GM23248 (cell line): ENCODE measurements around the gene AK5. TPM values are rescaled to one million over a fixed set of nuclear protein-coding genes. Genes with fewer than 3 reads are reported as not detected.
"Not testable (repeated sequence)": the region's sequence is repeated elsewhere in the genome, so short reads cannot be mapped to it uniquely, and the experiment has no call there.

ENCODE experiments used
- DNase-seq: peaks from one replicate; pipeline ENCODE4 v3.0.0-alpha.2; 2015
- H2AFZ ChIP-seq: fragments of 200-600 bp; sonication (generic); 2 replicates; pipeline ENCODE4 v1.6.1; 2016; ENCODE audit warnings: antibody characterized with exemption
- H3F3A ChIP-seq: fragments of 200-600 bp; sonication (generic); 2 replicates; pipeline ENCODE4 v1.6.1; 2016; ENCODE audit warnings: mild to moderate bottlenecking, antibody characterized with exemption, mixed run types; ENCODE audit not compliant: insufficient read depth
- H3K27ac ChIP-seq: fragments of 200-600 bp; sonication (generic); 2 replicates; pipeline ENCODE4 v1.5.1; 2016; ENCODE audit warnings: mild to moderate bottlenecking
- H3K27me3 ChIP-seq: fragments of 200-600 bp; sonication (generic); replicated peaks from 2 replicates; pipeline ENCODE4 v1.6.1; 2016; ENCODE audit warnings: mild to moderate bottlenecking; ENCODE audit not compliant: insufficient read depth
- H3K36me3 ChIP-seq: fragments of 200-600 bp; sonication (generic); 2 replicates; pipeline ENCODE4 v1.6.1; 2016; ENCODE audit warnings: low read depth, mild to moderate bottlenecking
- H3K4me1 ChIP-seq: fragments of 200-600 bp; sonication (generic); 2 replicates; pipeline ENCODE4 v1.6.1; 2016; ENCODE audit warnings: mild to moderate bottlenecking; ENCODE audit not compliant: insufficient read depth
- H3K4me2 ChIP-seq: fragments of 200-600 bp; sonication (generic); one replicate; pipeline ENCODE4 v1.6.1; 2016; ENCODE audit warnings: mild to moderate bottlenecking; ENCODE audit not compliant: unreplicated experiment
- H3K4me3 ChIP-seq: fragments of 200-600 bp; sonication (generic); 2 replicates; pipeline ENCODE4 v1.5.1; 2016; ENCODE audit warnings: mild to moderate bottlenecking
- H3K79me2 ChIP-seq: fragments of 200-600 bp; sonication (generic); 2 replicates; pipeline ENCODE4 v1.6.1; 2016; ENCODE audit warnings: mild to moderate bottlenecking; ENCODE audit not compliant: insufficient read depth
- H3K9ac ChIP-seq: fragments of 200-600 bp; sonication (generic); 2 replicates; pipeline ENCODE4 v1.6.1; 2016; ENCODE audit warnings: mild to moderate bottlenecking
- H3K9me2 ChIP-seq: fragments of 200-600 bp; sonication (generic); 2 replicates; pipeline ENCODE4 v1.6.1; 2016; ENCODE audit warnings: mixed run types, mild to moderate bottlenecking, moderate library complexity; ENCODE audit not compliant: insufficient read depth
- H3K9me3 ChIP-seq: fragments of 200-600 bp; sonication (generic); one replicate; pipeline ENCODE4 v1.6.1; 2017; ENCODE audit warnings: low read depth
- H4K20me1 ChIP-seq: fragments of 200-600 bp; sonication (generic); 2 replicates; pipeline ENCODE4 v1.6.0; 2016; ENCODE audit not compliant: insufficient read depth
- EZH2 ChIP-seq: fragments of 200-600 bp; sonication (generic); IDR thresholded peaks from 2 replicates; pipeline ENCODE4 v1.6.1; 2018; ENCODE audit warnings: antibody characterized with exemption, mild to moderate bottlenecking; ENCODE audit not compliant: insufficient read depth, poor library complexity, severe bottlenecking
- EZH2phosphoT487 ChIP-seq: fragments of 200-600 bp; sonication (generic); IDR thresholded peaks from 2 replicates; pipeline ENCODE4 v1.6.1; 2018; ENCODE audit warnings: antibody characterized with exemption, moderate library complexity, mild to moderate bottlenecking, low read depth; ENCODE audit not compliant: insufficient read depth
- WGBS, 2 experiments: methylation state at CpG; one replicate each; pipeline ENCODE4 v1.1.6; 2015 to 2017; ENCODE audit warnings: low lambda C conversion rate in 2 of 2, low coverage in 1 of 2; ENCODE audit errors: missing lambda C conversion rate in 2 of 2; 5-methylcytosine and 5-hydroxymethylcytosine counted together
- in situ Hi-C: fragments of 300-500 bp; cut with MboI; formaldehyde crosslinking; loops from 2 replicates; pipeline ENCODE4 v1.15.0; 2020
- polyA plus RNA-seq: library from polyadenylated mRNA; unstranded; fragments of >200 nt; fragmentation: Nextera tagmentation; extraction: Ambion mirVana; gene quantifications from 2 replicates; pipeline ENCODE4 v1.2.1, GENCODE V29; 2016
- total RNA-seq: library from RNA; depleted of rRNA; stranded (reverse); fragments of >200 nt; shearing (Covaris generic); gene quantifications from 2 replicates; pipeline ENCODE4 v1.2.3, GENCODE V29; 2014

The AK5 gene
- total and polyA plus RNA-seq, 2 experiments from 2014 or later: 65.3 to 78.8 TPM

DNA sequence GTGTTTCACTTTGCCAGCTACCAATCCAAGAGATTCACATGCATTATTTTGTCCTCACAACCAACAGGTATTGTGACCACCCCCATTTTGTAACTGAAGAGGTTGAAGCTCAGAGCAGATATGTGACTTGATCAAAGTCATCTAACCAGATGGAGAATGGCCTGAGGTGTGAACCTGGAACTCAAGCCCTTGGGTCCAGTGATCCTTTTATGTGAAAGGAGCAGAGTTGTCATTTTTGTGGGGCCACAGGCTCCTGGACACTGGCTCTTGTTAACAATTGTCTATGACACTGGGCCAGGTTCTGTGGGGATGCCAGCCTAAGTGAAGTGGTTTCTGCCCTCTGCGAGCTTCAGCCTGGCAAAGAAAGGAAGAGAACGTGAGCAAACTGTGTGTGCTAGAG, 228.1 kb downstream of the AK5 start:
- Histone ChIP-seq H3K27ac (peak overlapping the region; percentile 64; the same call in 1 of the 2 replicates), H3K4me1 (peaks cover 51% of the 10 kb centered on the region)
- no peak for DNase-seq

DNA sequence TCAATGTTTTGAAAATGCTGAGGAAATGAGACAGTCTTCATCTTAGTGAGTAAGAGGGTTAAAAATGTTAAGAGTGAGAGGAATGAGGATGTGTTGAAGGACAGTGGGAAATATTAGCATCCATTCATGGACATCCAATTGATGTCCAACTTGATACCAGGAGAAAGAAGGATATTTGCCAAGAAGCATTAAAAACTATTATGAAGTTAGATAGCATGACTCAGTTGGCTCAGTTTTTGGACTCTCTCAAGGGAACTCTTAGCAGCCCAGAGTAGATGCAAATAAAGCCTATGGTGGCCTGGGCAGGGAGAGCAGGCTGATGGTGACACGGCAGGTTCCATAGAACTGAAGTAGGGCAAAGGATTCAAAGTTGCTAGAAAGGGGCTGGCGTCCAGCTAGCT, 229.6 kb downstream of the AK5 start:
- Histone ChIP-seq H3K79me2 (no peaks in the 10 kb centered on the region), H3K9ac (0 out of 2 replicates have a peak overlapping the region, but pooled peaks have one; percentile 10), H3K36me3 (no peaks in the 10 kb centered on the region), H4K20me1 (no peaks in the 10 kb centered on the region), H3K4me3 (no peak overlapping the region), H3K27ac (peak overlapping the region; percentile 64), H2AFZ (0 out of 2 replicates have a peak overlapping the region, but pooled peaks have one; percentile 9), H3K4me1 (peaks cover 61% of the 10 kb centered on the region), H3K27me3 (no peaks in the 10 kb centered on the region), H3K9me2 (no peaks in the 10 kb centered on the region), H3K4me2 (peak overlapping the region; percentile 41), H3F3A (peaks cover 54% of the 10 kb centered on the region), H3K9me3 (no peaks in the 10 kb centered on the region)
- in situ Hi-C loops: no loop called here
- 50 to 57% methylated on average over 2 of the region's 2 CpGs for WGBS, 2 experiments
- DNase-seq: peak; percentile 91
- TF ChIP-seq EZH2: no peak
- TF ChIP-seq EZH2phosphoT487: no peak

More for the DNA sequence above, 228.1 kb downstream of the AK5 start:
- H3K79me2 ChIP-seq: no peaks in the 10 kb centered on the region
- TF ChIP-seq EZH2 (no peak), EZH2phosphoT487 (no peak)
- H3K9ac ChIP-seq: no peak overlapping the region
- H3K27me3 ChIP-seq: no peaks in the 10 kb centered on the region
- H4K20me1 ChIP-seq: no peaks in the 10 kb centered on the region
- H3K36me3 ChIP-seq: no peaks in the 10 kb centered on the region
- H3K9me3 ChIP-seq: no peaks in the 10 kb centered on the region
- H3K4me3 ChIP-seq: no peak overlapping the region
- no peak overlapping the region for H3K4me2 ChIP-seq
- H2AFZ ChIP-seq: no peak overlapping the region
- in situ Hi-C loops: no loop called here
- 93 to 98% methylated on average over 2 of the region's 2 CpGs for WGBS, 2 experiments
- peaks cover 48% of the 10 kb centered on the region for H3F3A ChIP-seq
- H3K9me2 ChIP-seq: no peaks in the 10 kb centered on the region

DNA sequence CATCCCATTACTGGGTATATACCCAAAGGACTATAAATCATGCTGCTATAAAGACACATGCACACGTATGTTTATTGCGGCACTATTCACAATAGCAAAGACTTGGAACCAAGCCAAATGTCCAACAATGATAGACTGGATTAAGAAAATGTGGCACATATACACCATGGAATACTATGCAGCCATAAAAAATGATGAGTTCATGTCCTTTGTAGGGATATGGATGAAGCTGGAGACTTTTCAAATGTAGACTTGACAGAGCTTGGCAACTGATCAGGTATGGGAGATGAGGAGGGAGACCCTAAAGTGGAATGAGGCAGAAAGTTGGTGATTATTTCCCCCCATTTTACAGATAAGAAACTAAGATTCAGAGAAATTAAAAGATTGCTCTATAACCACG, 230.8 kb downstream of the AK5 start:
- H3K4me3 ChIP-seq, H3K9ac ChIP-seq, H2AFZ ChIP-seq, H3K9me3 ChIP-seq, DNase-seq, H3K36me3 ChIP-seq, H3K4me2 ChIP-seq, H3K79me2 ChIP-seq, H3K27me3 ChIP-seq, H4K20me1 ChIP-seq, in situ Hi-C loops, H3K9me2 ChIP-seq, H3K27ac ChIP-seq: not testable (repeated sequence)
- WGBS, 2 experiments: 96 to 100% methylated on average over 1 of the region's 3 CpGs
- Histone ChIP-seq H3K4me1 (peaks cover 61% of the 10 kb centered on the region), H3F3A (peaks cover 54% of the 10 kb centered on the region)

DNA sequence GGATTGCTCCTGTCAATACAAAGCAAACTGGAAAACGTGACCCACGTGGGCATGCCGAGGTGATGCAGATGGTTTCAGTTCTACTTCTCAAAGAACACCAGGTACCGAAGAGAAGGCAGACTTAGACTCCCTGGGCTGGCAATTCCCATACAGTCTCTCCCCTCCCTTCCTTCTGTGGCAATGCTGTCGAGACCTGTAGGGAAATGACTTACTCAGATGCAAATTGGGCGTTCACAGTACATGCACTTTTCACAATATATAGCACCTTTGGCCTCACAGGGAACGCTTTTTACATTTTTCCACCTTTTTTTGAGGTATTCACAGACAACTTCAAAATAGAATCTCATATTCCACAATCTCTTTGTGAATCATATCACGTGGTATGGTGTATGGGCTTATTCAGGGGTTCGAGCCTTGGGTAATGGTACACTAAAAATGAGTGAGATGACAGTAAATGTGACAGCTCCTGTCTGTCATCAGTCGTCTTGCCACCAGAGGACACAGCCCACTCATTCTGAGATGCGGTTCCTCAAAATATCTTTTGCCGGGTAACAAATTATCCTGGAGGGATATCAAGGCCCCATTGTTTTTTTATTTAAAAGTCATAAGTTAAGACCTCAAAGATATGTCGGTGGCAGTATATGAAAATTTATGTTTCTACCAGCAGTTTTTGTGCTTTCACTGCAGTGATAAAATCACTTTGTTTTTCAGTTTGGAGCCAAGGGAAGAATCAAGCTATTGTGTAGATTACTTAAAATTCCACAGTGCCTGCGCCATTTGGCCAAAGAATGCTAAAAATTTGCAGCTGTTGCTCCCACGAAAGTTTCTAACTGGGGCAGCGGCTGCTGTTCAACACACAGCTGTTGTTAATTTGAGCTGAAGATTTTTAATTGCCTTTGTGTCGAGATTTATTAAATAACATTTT, 232.3 kb downstream of the AK5 start:
- peaks cover 60% of the 10 kb centered on the region for H3K4me1 ChIP-seq
- peaks cover 54% of the 10 kb centered on the region for H3F3A ChIP-seq
- H3K79me2 ChIP-seq: no peaks in the 10 kb centered on the region
- no peaks in the 10 kb centered on the region for H3K36me3 ChIP-seq
- TF ChIP-seq EZH2: no peak
- no peak for TF ChIP-seq EZH2phosphoT487
- peaks cover 3% of the 10 kb centered on the region; the same call in 1 of the 2 replicates for H3K9me2 ChIP-seq
- peak overlapping the region; percentile 64 for H3K4me2 ChIP-seq
- peak overlapping the region; percentile 70 for H3K27ac ChIP-seq
- H3K4me3 ChIP-seq: 0 out of 2 replicates have a peak overlapping the region, but pooled peaks have one; percentile 13
- WGBS, 2 experiments: 31 to 33% methylated on average over 17 of the region's 17 CpGs
- no peak overlapping the region for H2AFZ ChIP-seq
- no peaks in the 10 kb centered on the region for H3K9me3 ChIP-seq
- H3K9ac ChIP-seq: peak overlapping the region; percentile 30; the same call in 1 of the 2 replicates
- in situ Hi-C loops: no loop called here
- H4K20me1 ChIP-seq: no peaks in the 10 kb centered on the region
- DNase-seq: peak; percentile 91
- H3K27me3 ChIP-seq: no peaks in the 10 kb centered on the region
